GM08714 (cell line): ENCODE data around the gene GPR183.

Experiments used
- H3K4me3 ChIP-seq: fragments of 200-500 bp; sonication (Bioruptor generic); 2 replicates; pipeline ENCODE4 v1.5.1; 2014; ENCODE audit warnings: mild to moderate bottlenecking, low read length, inconsistent platforms
- ZNF274 ChIP-seq: IDR thresholded peaks from 2 replicates; pipeline ENCODE4 v1.6.1; 2012; ENCODE audit warnings: mild to moderate bottlenecking, low read depth, low read length

Gene GPR183

GRCh38 chr13:99282264-99283231 is 24.7 kb downstream of the GPR183 start:
- no peak for TF ChIP-seq ZNF274

GRCh38 chr13:99281811-99282263 is 25.4 kb downstream of the GPR183 start:
- H3K4me3 ChIP-seq: peak overlapping the region; percentile 15; the same call in 1 of the 2 replicates
- no peak for TF ChIP-seq ZNF274

More at GRCh38 chr13:99282264-99283231, 24.7 kb downstream of the GPR183 start:
- peak overlapping the region; percentile 15 for H3K4me3 ChIP-seq

GRCh38 chr13:99280166-99280565 is 27.0 kb downstream of the GPR183 start:
- H3K4me3 ChIP-seq: peak overlapping the region; percentile 30; the same call in 1 of the 2 replicates
- TF ChIP-seq ZNF274: no peak

- no peak overlapping the region for H3K4me3 ChIP-seq
- TF ChIP-seq ZNF274: no peak
These were observed 27.6 kb downstream of the GPR183 start for GRCh38 chr13:99279637-99280036.

GRCh38 chr13:99278843-99279242 is 28.4 kb downstream of the GPR183 start:
- H3K4me3 ChIP-seq: no peak overlapping the region
- TF ChIP-seq ZNF274: no peak

- H3K4me3 ChIP-seq: no peak overlapping the region
- TF ChIP-seq ZNF274: no peak
These were observed 29.0 kb downstream of the GPR183 start for GRCh38 chr13:99278200-99278599.

- no peak overlapping the region for H3K4me3 ChIP-seq
- no peak for TF ChIP-seq ZNF274
These were observed 29.6 kb downstream of the GPR183 start for GRCh38 chr13:99277629-99278028.

- no peak overlapping the region for H3K4me3 ChIP-seq
- TF ChIP-seq ZNF274: no peak
These were observed 30.5 kb downstream of the GPR183 start for GRCh38 chr13:99276706-99277105.

- no peak for TF ChIP-seq ZNF274
These were observed 32.1 kb downstream of the GPR183 start for GRCh38 chr13:99275093-99275469.

GRCh38 chr13:99273128-99273527 is 34.1 kb downstream of the GPR183 start:
- H3K4me3 ChIP-seq: no peak overlapping the region
- TF ChIP-seq ZNF274: no peak

More at GRCh38 chr13:99275093-99275469, 32.1 kb downstream of the GPR183 start:
- no peak overlapping the region for H3K4me3 ChIP-seq

- TF ChIP-seq ZNF274: no peak
- no peak overlapping the region for H3K4me3 ChIP-seq
These were observed 34.7 kb downstream of the GPR183 start for GRCh38 chr13:99272481-99272880.

GRCh38 chr13:99271249-99271648 is 36.0 kb downstream of the GPR183 start:
- H3K4me3 ChIP-seq: peak overlapping the region; percentile 6; the same call in 1 of the 2 replicates
- no peak for TF ChIP-seq ZNF274

GRCh38 chr13:99270518-99270917 is 36.7 kb downstream of the GPR183 start:
- no peak overlapping the region for H3K4me3 ChIP-seq
- no peak for TF ChIP-seq ZNF274

GRCh38 chr13:99269627-99270241 is 37.5 kb downstream of the GPR183 start:
- TF ChIP-seq ZNF274: no peak
- H3K4me3 ChIP-seq: no peak overlapping the region

- no peak overlapping the region for H3K4me3 ChIP-seq
- TF ChIP-seq ZNF274: no peak
These were observed 38.4 kb downstream of the GPR183 start for GRCh38 chr13:99268822-99269221.
